Measurements from ENCODE around the gene DHTKD1.
A peak's percentile ranks its signal among the peaks of the same experiment; 100 is the strongest.

The DHTKD1 gene

GRCh38 chr10:12144538-12144937 lies 75.8 kb downstream of the DHTKD1 start:
- POLR2A ChIA-PET: no interaction called here
- CTCF ChIA-PET: no interaction called here

DNA sequence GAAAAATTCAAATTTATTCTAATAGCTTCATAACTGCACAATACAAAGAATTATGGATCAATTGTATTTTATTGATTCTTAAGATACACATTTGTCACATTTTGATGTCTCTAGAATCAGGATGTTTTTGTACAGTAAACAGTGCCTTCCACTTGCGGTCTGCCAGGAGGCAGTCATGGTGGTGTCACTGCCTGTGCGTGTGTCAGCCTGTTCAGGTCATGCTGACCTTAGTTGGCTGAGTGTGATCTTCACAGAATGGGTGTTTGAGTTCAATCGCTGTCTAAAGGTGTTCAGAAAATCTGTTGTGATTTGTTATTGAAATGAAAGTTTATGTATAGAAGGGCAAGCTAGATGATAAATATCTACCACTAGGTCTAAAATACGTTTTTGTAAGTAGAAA lies 81.4 kb downstream of the DHTKD1 start:
- H3K4me1 ChIP-seq (ENCODE audit: control insufficient read depth, insufficient read depth, low read length): no peaks in the 10 kb centered on the region
- ChIA-PET CTCF (no interaction called here), POLR2A (no interaction called here)
- no peaks in the 10 kb centered on the region for H3K9me3 ChIP-seq (ENCODE audit: control insufficient read depth, insufficient read depth, low read depth, low read length)
- TF ChIP-seq ZNF169 (tag by site-specific recombination; IDR thresholded peaks at IDR 0.05) (no peak), ZNF10 (tag by site-specific recombination; IDR thresholded peaks at IDR 0.05) (no peak), ZBTB21 (tag by site-specific recombination; IDR thresholded peaks at IDR 0.05) (no peak), ZNF623 (tag by site-specific recombination; IDR thresholded peaks at IDR 0.05) (no peak), BCL11B (tag by site-specific recombination; IDR thresholded peaks at IDR 0.05; ENCODE audit: low read depth) (no peak), ZNF391 (tag by site-specific recombination; IDR thresholded peaks at IDR 0.05; ENCODE audit: borderline replicate concordance, low read depth) (no peak), ZNF548 (tag by site-specific recombination; IDR thresholded peaks at IDR 0.05) (no peak), PATZ1 (tag by site-specific recombination; IDR thresholded peaks at IDR 0.05) (no peak), KLF8 (tag by site-specific recombination; IDR thresholded peaks at IDR 0.05) (no peak), TCF7L2 (IDR thresholded peaks at IDR 0.05; ENCODE audit: borderline replicate concordance, low read depth, low read length) (no peak), BCL6B (tag by site-specific recombination; IDR thresholded peaks at IDR 0.05) (no peak), WT1 (tag by site-specific recombination; IDR thresholded peaks at IDR 0.05) (no peak)
- H3K27ac ChIP-seq (ENCODE audit: extremely low read depth, low read depth, low read length): no peak overlapping the region
- H3K4me3 ChIP-seq (ENCODE audit: low read depth, low read length): no peak overlapping the region
- H3K36me3 ChIP-seq (ENCODE audit: control insufficient read depth in 2 of 2, insufficient read depth in 1 of 2, low read length in 2 of 2): peaks cover 33 to 49% of the 10 kb centered on the region in 2 experiments

More at GRCh38 chr10:12144538-12144937, 75.8 kb downstream of the DHTKD1 start:
- Histone ChIP-seq H3K36me3 (ENCODE audit: control insufficient read depth in 2 of 2, insufficient read depth in 1 of 2, low read length in 2 of 2) (peaks cover 58 to 62% of the 10 kb centered on the region in 2 experiments), H3K9me3 (ENCODE audit: control insufficient read depth, insufficient read depth, low read depth, low read length) (no peaks in the 10 kb centered on the region), H3K4me1 (ENCODE audit: control insufficient read depth, insufficient read depth, low read length) (no peaks in the 10 kb centered on the region), H3K27ac (ENCODE audit: extremely low read depth, low read depth, low read length) (no peak overlapping the region), H3K4me3 (ENCODE audit: low read depth, low read length) (no peak overlapping the region)
- TF ChIP-seq ZNF623 (tag by site-specific recombination; IDR thresholded peaks at IDR 0.05) (peak; percentile 91), ZNF223 (tag by site-specific recombination; IDR thresholded peaks at IDR 0.05) (no peak)

GRCh38 chr10:12154516-12154915 lies 85.8 kb downstream of the DHTKD1 start:
- CTCF ChIA-PET: no interaction called here

More at GRCh38 chr10:12154516-12154915, 85.8 kb downstream of the DHTKD1 start:
- Histone ChIP-seq H3K9me3 (ENCODE audit: control insufficient read depth, insufficient read depth, low read depth, low read length) (no peaks in the 10 kb centered on the region), H3K4me3 (ENCODE audit: low read depth, low read length) (no peak overlapping the region), H3K36me3 (ENCODE audit: control insufficient read depth in 2 of 2, insufficient read depth in 1 of 2, low read length in 2 of 2) (peaks cover 18 to 72% of the 10 kb centered on the region in 2 experiments), H3K4me1 (ENCODE audit: control insufficient read depth, insufficient read depth, low read length) (no peaks in the 10 kb centered on the region), H3K27ac (ENCODE audit: extremely low read depth, low read depth, low read length) (no peak overlapping the region)
- POLR2A ChIA-PET: no interaction called here
- no peak for TF ChIP-seq KLF17 (tag by site-specific recombination; IDR thresholded peaks at IDR 0.05)
- TF ChIP-seq, protein P1, sequence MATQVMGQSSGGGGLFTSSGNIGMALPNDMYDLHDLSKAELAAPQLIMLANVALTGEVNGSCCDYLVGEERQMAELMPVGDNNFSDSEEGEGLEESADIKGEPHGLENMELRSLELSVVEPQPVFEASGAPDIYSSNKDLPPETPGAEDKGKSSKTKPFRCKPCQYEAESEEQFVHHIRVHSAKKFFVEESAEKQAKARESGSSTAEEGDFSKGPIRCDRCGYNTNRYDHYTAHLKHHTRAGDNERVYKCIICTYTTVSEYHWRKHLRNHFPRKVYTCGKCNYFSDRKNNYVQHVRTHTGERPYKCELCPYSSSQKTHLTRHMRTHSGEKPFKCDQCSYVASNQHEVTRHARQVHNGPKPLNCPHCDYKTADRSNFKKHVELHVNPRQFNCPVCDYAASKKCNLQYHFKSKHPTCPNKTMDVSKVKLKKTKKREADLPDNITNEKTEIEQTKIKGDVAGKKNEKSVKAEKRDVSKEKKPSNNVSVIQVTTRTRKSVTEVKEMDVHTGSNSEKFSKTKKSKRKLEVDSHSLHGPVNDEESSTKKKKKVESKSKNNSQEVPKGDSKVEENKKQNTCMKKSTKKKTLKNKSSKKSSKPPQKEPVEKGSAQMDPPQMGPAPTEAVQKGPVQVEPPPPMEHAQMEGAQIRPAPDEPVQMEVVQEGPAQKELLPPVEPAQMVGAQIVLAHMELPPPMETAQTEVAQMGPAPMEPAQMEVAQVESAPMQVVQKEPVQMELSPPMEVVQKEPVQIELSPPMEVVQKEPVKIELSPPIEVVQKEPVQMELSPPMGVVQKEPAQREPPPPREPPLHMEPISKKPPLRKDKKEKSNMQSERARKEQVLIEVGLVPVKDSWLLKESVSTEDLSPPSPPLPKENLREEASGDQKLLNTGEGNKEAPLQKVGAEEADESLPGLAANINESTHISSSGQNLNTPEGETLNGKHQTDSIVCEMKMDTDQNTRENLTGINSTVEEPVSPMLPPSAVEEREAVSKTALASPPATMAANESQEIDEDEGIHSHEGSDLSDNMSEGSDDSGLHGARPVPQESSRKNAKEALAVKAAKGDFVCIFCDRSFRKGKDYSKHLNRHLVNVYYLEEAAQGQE (tag by site-specific recombination; IDR thresholded peaks at IDR 0.05): peak; percentile 75; the same call in 1 of the 2 replicates
